AG09309 (cell line): ENCODE data around the gene STPG4.

Experiments used
- DNase-seq: peaks from one replicate; pipeline ENCODE4 v3.0.0-alpha.2; 2010; ENCODE audit warnings: low read depth
- H3K4me3 ChIP-seq: 2 replicates; pipeline ENCODE4 v1.5.1; 2011; ENCODE audit warnings: mild to moderate bottlenecking, low read depth, low read length, moderate library complexity; ENCODE audit not compliant: control insufficient read depth
- CTCF ChIP-seq: IDR thresholded peaks from 2 replicates; pipeline ENCODE4 v1.5.1; 2011; ENCODE audit warnings: mild to moderate bottlenecking, low read depth, low read length, inconsistent platforms; ENCODE audit not compliant: insufficient read depth, control insufficient read depth; ENCODE audit errors: missing control alignments

STPG4 gene

GRCh38 chr2:47076586-47077441 lies 78.3 kb downstream of the STPG4 start:
- TF ChIP-seq CTCF = no peak
- no peak overlapping the region for H3K4me3 ChIP-seq
- peak; percentile 90 for DNase-seq

- no peak for DNase-seq
- TF ChIP-seq CTCF = no peak
- H3K4me3 ChIP-seq = no peak overlapping the region
These were observed 79.0 kb downstream of the STPG4 start for GRCh38 chr2:47076126-47076506.

GRCh38 chr2:47075361-47076125 lies 79.6 kb downstream of the STPG4 start:
- H3K4me3 ChIP-seq = no peak overlapping the region
- peak; percentile 15 for TF ChIP-seq CTCF
- no peak for DNase-seq

- no peak for DNase-seq
- H3K4me3 ChIP-seq = no peak overlapping the region
- no peak for TF ChIP-seq CTCF
These were observed 80.4 kb downstream of the STPG4 start for GRCh38 chr2:47074691-47075090.

- TF ChIP-seq CTCF = no peak
- DNase-seq = no peak
- no peak overlapping the region for H3K4me3 ChIP-seq
These were observed 81.5 kb downstream of the STPG4 start for GRCh38 chr2:47073641-47074040.

- no peak for TF ChIP-seq CTCF
- no peak for DNase-seq
- no peak overlapping the region for H3K4me3 ChIP-seq
These were observed 81.9 kb downstream of the STPG4 start for GRCh38 chr2:47073217-47073616.
